Measurements from ENCODE around the gene NDUFB6.
"Not testable (repeated sequence)": the region's sequence is repeated elsewhere in the genome, so short reads cannot be mapped to it uniquely, and the experiment has no call there.

The NDUFB6 gene

GRCh38 chr9:32572900-32573523, at the start of gene NDUFB6:
NDUFB6 (minus strand) TSS chr9:32573159; CDS start chr9:32573060, 99 bp downstream.
- DNase-seq (ENCODE audit: low read depth), result peak; percentile 78

GRCh38 chr9:32618261-32618660, 45.3 kb upstream of the NDUFB6 start:
- DNase-seq (ENCODE audit: low read depth), result no peak

GRCh38 chr9:32606811-32607210, 33.9 kb upstream of the NDUFB6 start:
- DNase-seq (ENCODE audit: low read depth), result no peak

GRCh38 chr9:32603914-32604852, 31.2 kb upstream of the NDUFB6 start:
- no peak for DNase-seq (ENCODE audit: low read depth)

GRCh38 chr9:32599021-32599420, 26.1 kb upstream of the NDUFB6 start:
- not testable (repeated sequence) for DNase-seq (ENCODE audit: low read depth)

GRCh38 chr9:32596936-32597335, 24.0 kb upstream of the NDUFB6 start:
- DNase-seq (ENCODE audit: low read depth), result no peak

GRCh38 chr9:32596096-32596865, 23.3 kb upstream of the NDUFB6 start:
- DNase-seq (ENCODE audit: low read depth), result no peak

GRCh38 chr9:32590898-32591297, 17.9 kb upstream of the NDUFB6 start:
- DNase-seq (ENCODE audit: low read depth), result no peak

GRCh38 chr9:32590476-32590875, 17.5 kb upstream of the NDUFB6 start:
- no peak for DNase-seq (ENCODE audit: low read depth)

- no peak for DNase-seq (ENCODE audit: low read depth)
These were observed 16.2 kb upstream of the NDUFB6 start for GRCh38 chr9:32589083-32589723.

- DNase-seq (ENCODE audit: low read depth), result no peak
These were observed 14.9 kb upstream of the NDUFB6 start for GRCh38 chr9:32587901-32588300.

GRCh38 chr9:32584784-32585183, 11.8 kb upstream of the NDUFB6 start:
- DNase-seq (ENCODE audit: low read depth), result no peak

- DNase-seq (ENCODE audit: low read depth), result no peak
These were observed 8.7 kb upstream of the NDUFB6 start for GRCh38 chr9:32581512-32582143.

GRCh38 chr9:32580631-32581300, 7.8 kb upstream of the NDUFB6 start:
- DNase-seq (ENCODE audit: low read depth), result no peak

- DNase-seq (ENCODE audit: low read depth), result no peak
These were observed 6.9 kb upstream of the NDUFB6 start for GRCh38 chr9:32579706-32580331.

GRCh38 chr9:32578976-32579375, 6.0 kb upstream of the NDUFB6 start:
- DNase-seq (ENCODE audit: low read depth), result no peak

- DNase-seq (ENCODE audit: low read depth), result no peak
These were observed 4.4 kb upstream of the NDUFB6 start for GRCh38 chr9:32577316-32577715.

- DNase-seq (ENCODE audit: low read depth), result no peak
These were observed 1.9 kb upstream of the NDUFB6 start for GRCh38 chr9:32574858-32575257.

- DNase-seq (ENCODE audit: low read depth), result no peak
These were observed 862 bp upstream of the NDUFB6 start for GRCh38 chr9:32573821-32574220.
